Smooth muscle cell (in vitro differentiated cells): ENCODE data around the gene CATSPERZ. TPM values are rescaled to one million over a fixed set of nuclear protein-coding genes. Genes with fewer than 3 reads are reported as not detected.

Source experiments
- DNase-seq: peaks from one replicate; lab custom pipeline; 2025; ENCODE audit not compliant: unreplicated experiment; lab: John Stamatoyannopoulos, UW
- H2AFZ ChIP-seq: fragments of 200-600 bp; sonication (generic); 2 replicates; pipeline ENCODE4 v1.6.0; 2016; ENCODE audit warnings: antibody characterized with exemption, low read depth, mild to moderate bottlenecking
- H3F3A ChIP-seq: fragments of 200-600 bp; sonication (generic); 2 replicates; pipeline ENCODE4 v1.6.0; 2017; ENCODE audit warnings: antibody characterized with exemption, low read depth
- H3K27ac ChIP-seq: fragments of 200-600 bp; sonication (generic); 2 replicates; pipeline ENCODE4 v1.5.1; 2016; ENCODE audit warnings: low read depth, mild to moderate bottlenecking
- H3K27me3 ChIP-seq: fragments of 200-600 bp; sonication (generic); 2 replicates; pipeline ENCODE4 v1.6.1; 2016; ENCODE audit warnings: low read depth, mild to moderate bottlenecking
- H3K36me3 ChIP-seq: fragments of 200-600 bp; sonication (generic); 2 replicates; pipeline ENCODE4 v1.5.1; 2016; ENCODE audit warnings: low read depth
- H3K4me1 ChIP-seq: fragments of 200-600 bp; sonication (generic); 2 replicates; pipeline ENCODE4 v1.5.1; 2016; ENCODE audit warnings: low read depth
- H3K4me2 ChIP-seq: fragments of 200-600 bp; sonication (generic); 2 replicates; pipeline ENCODE4 v1.6.0; 2016; ENCODE audit warnings: mild to moderate bottlenecking
- H3K4me3 ChIP-seq: fragments of 200-600 bp; sonication (generic); 2 replicates; pipeline ENCODE4 v1.5.1; 2016; ENCODE audit warnings: mild to moderate bottlenecking
- H3K79me2 ChIP-seq: fragments of 200-600 bp; sonication (generic); 2 replicates; pipeline ENCODE4 v1.6.0; 2016; ENCODE audit warnings: low read depth, mild to moderate bottlenecking
- H3K9ac ChIP-seq: fragments of 200-600 bp; sonication (generic); 2 replicates; pipeline ENCODE4 v1.6.0; 2016; ENCODE audit warnings: low read depth
- H3K9me3 ChIP-seq: fragments of 200-600 bp; sonication (generic); replicated peaks from 2 replicates; pipeline ENCODE4 v1.5.1; 2016; ENCODE audit warnings: low read depth
- H4K20me1 ChIP-seq: fragments of 200-600 bp; sonication (generic); 2 replicates; pipeline ENCODE4 v1.6.0; 2016; ENCODE audit warnings: low read depth
- CTCF ChIP-seq: fragments of 200-600 bp; sonication (generic); IDR thresholded peaks from 2 replicates; pipeline ENCODE4 v1.5.1; 2017; ENCODE audit warnings: borderline replicate concordance, mild to moderate bottlenecking, antibody characterized with exemption; ENCODE audit not compliant: insufficient read depth, poor library complexity, severe bottlenecking
- WGBS: methylation state at CpG from one replicate; pipeline ENCODE4 v1.1.7; 2016; ENCODE audit warnings: low lambda C conversion rate; 5-methylcytosine and 5-hydroxymethylcytosine counted together
- polyA plus RNA-seq: library from polyadenylated mRNA; unstranded; fragments of >200 nt; fragmentation: Nextera tagmentation; extraction: Ambion mirVana; gene quantifications from 2 replicates; pipeline ENCODE4 v1.2.1, GENCODE V29; 2016
- total RNA-seq: library from RNA; depleted of rRNA; stranded (reverse); fragments of >200 nt; gene quantifications from 2 replicates; pipeline ENCODE4 v1.2.3, GENCODE V29; 2014

CATSPERZ gene
- total and polyA plus RNA-seq, 2 experiments from 2014 or later: not detected

GRCh38 chr11:64258356-64258755 is 41.8 kb upstream of the CATSPERZ start:
- no peaks in the 10 kb centered on the region for H3F3A ChIP-seq
- no peaks in the 10 kb centered on the region for H3K79me2 ChIP-seq
- H3K9me3 ChIP-seq: no peaks in the 10 kb centered on the region
- H4K20me1 ChIP-seq: peaks cover 20% of the 10 kb centered on the region
- DNase-seq: no peak
- TF ChIP-seq CTCF: no peak
- H3K27me3 ChIP-seq: no peaks in the 10 kb centered on the region
- no peaks in the 10 kb centered on the region for H3K4me1 ChIP-seq
- no peak overlapping the region for H3K4me2 ChIP-seq
- no peak overlapping the region for H2AFZ ChIP-seq
- 92% methylated on average over 21 of the region's 24 CpGs for WGBS
- no peak overlapping the region for H3K4me3 ChIP-seq
- H3K27ac ChIP-seq: no peak overlapping the region
- no peak overlapping the region for H3K9ac ChIP-seq
- no peaks in the 10 kb centered on the region for H3K36me3 ChIP-seq

- 96% methylated on average over 30 of the region's 32 CpGs for WGBS
These were observed 41.1 kb upstream of the CATSPERZ start for GRCh38 chr11:64258946-64259532.

GRCh38 chr11:64259533-64260067 is 40.6 kb upstream of the CATSPERZ start:
- H3K4me2 ChIP-seq: no peak overlapping the region
- H3K36me3 ChIP-seq: no peaks in the 10 kb centered on the region
- H3K9ac ChIP-seq: no peak overlapping the region
- no peak overlapping the region for H3K27ac ChIP-seq
- no peaks in the 10 kb centered on the region for H3K79me2 ChIP-seq
- no peak for DNase-seq
- H3K27me3 ChIP-seq: no peaks in the 10 kb centered on the region
- H3K9me3 ChIP-seq: no peaks in the 10 kb centered on the region
- no peaks in the 10 kb centered on the region for H3F3A ChIP-seq
- no peak overlapping the region for H3K4me3 ChIP-seq
- no peak for TF ChIP-seq CTCF
- no peaks in the 10 kb centered on the region for H3K4me1 ChIP-seq
- no peak overlapping the region for H2AFZ ChIP-seq
- 96% methylated on average over 4 of the region's 4 CpGs for WGBS
- H4K20me1 ChIP-seq: peaks cover 7% of the 10 kb centered on the region

More at GRCh38 chr11:64258946-64259532, 41.1 kb upstream of the CATSPERZ start:
- no peak for DNase-seq
- H3K4me2 ChIP-seq: no peak overlapping the region
- H3K79me2 ChIP-seq: no peaks in the 10 kb centered on the region
- H3K4me3 ChIP-seq: no peak overlapping the region
- no peak for TF ChIP-seq CTCF
- no peaks in the 10 kb centered on the region for H3K36me3 ChIP-seq
- no peak overlapping the region for H2AFZ ChIP-seq
- no peak overlapping the region for H3K9ac ChIP-seq
- no peaks in the 10 kb centered on the region for H3K4me1 ChIP-seq
- H3K9me3 ChIP-seq: no peaks in the 10 kb centered on the region
- no peaks in the 10 kb centered on the region for H3F3A ChIP-seq
- peaks cover 13% of the 10 kb centered on the region for H4K20me1 ChIP-seq
- no peak overlapping the region for H3K27ac ChIP-seq
- H3K27me3 ChIP-seq: no peaks in the 10 kb centered on the region
